ENCODE results near the gene TRMT11.
"Not testable (repeated sequence)": the region's sequence is repeated elsewhere in the genome, so short reads cannot be mapped to it uniquely, and the experiment has no call there.

Gene TRMT11

DNA sequence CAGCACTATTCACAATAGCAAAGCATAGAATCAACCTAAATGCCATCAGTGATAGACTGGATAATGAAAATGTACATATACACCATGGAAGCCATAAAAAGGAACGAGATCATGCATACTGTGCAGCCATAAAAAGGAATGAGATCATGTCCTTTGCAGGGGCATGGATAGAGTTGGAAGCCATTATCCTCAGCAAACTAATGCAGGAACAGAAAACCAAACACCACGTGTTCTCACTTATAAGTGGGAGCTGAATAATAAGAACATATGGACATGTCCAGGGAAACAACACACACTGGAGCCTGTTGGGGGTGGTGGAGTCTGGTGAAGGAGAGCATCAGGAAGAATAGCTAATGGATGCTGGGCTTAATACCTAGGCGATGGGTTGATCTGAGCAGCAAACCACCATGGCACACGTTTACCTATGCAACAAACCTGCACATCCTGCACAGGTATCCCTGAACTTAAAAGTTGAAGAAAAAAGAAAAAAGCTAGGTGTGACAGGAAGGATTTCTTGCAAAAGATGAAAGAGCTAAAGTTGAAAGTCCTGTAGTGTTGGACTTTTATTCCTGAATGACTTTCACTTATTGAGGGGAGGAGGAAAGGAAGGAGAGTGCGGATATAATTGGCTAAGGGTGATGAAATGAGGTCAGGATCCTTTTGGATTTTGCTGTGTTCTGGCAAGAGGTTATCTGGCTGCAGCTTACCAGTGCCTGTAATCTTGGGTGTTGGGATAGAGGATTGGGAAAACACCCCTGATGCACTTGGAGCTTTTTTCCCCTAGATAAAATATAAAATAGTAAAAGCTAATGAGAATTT lies 8.5 kb downstream of the TRMT11 start:
- no peak for DNase-seq

DNA sequence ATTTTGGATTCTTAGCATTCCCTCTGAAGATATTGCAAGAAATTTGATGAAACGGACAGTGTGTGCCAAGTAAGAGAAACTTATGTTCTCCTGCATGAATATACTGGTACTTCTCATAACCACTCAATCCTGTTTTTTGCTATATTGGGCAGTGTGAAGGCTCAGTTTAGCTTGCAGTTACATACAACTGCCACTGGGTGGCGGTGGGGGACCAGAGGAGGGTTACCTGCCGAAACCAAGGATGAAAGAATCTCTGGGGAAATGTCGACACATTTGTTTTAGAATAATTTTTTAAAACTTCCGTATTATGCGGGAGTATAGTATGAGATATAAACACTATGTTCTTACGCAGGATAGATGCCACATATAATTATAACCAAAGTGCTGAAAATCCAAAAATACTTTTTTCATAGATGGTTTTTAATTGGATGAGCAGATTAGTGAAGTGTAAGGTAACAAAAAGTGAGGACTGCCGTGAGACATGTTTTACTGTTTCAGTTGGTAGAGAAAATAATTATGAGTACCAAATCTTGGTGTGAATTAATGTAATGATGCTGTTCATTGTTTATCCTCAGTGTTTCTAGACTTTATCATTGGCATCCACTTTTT lies 9.7 kb downstream of the TRMT11 start:
- DNase-seq: no peak

DNA sequence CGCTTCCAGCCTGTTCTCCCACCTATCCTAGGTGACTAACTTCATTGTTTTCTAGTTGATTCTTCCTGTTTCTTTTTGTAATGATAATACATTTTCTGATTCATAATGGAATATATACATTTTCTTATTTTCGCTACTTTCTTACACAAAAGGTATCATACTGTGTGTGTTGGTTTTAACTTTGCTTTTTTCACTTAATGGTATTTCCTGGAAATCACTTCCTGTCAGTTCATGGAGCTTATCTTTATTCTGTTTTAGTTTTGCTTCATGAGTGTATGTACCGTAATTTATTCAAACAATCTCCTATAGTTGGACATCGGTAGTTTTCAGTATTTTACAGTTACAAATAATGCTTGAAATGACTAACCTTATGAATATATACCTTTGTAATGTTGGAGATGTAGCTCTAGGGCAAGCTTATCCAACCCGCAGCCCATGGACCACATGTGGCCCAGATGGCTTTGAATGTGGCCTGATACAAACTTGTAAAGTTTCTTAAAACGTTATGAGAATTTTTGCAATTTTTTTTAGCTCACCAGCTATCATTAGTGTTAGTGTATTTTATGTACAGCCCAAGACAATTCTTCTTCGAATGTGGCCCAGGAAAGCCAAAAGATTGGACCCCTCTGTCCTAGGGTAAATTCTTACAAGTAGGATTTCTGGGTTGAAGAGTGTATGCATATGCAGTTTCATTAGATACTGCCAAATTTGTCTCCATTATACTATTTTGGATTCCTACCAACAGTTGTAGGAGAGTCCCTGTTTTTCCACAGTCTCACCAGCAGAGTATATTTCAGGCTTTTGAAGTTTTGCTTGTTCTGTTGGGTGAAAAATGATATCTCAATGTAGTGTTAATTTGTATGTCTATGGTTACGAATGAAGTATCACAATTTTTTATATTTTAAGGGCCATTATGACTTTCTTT lies 16.7 kb downstream of the TRMT11 start:
- DNase-seq: no peak

DNA sequence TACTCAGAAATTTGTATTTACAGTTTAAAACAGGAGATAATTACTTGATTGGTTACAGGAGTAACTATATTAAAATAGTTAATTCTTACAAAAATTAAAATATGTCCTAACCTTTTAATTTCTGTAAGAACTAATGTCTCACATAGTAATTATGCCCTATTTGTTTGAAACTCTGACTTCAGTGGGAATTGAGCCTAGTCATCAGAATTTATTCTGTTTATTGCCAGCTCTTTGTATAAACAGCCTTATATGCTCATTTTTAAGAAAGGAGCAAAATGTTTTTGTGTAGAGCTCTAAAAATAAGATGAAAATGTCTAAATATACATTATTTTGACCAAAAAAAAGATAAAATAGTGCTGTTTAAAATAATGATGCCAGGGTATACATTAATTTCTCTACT lies 21.5 kb downstream of the TRMT11 start:
- DNase-seq: no peak

DNA sequence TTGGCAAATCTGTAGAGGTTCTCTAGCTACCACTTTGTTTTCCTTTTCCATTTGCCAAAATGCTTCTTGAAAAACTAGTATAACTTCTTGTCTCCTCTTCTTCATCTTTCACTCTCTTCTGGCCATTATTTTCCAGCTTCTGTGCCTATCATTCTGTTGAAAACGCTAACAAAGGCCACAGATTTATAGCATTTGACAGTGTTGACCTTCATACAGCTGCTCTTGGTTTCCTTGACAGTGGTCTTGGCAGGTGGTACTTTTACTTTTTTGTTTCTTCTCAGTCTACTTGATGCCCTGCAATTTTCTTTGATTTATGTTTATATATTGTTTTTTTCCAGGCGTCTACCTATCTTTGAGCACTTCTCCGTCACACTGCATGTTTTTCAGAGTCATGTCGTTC lies 23.7 kb downstream of the TRMT11 start:
- DNase-seq: no peak

DNA sequence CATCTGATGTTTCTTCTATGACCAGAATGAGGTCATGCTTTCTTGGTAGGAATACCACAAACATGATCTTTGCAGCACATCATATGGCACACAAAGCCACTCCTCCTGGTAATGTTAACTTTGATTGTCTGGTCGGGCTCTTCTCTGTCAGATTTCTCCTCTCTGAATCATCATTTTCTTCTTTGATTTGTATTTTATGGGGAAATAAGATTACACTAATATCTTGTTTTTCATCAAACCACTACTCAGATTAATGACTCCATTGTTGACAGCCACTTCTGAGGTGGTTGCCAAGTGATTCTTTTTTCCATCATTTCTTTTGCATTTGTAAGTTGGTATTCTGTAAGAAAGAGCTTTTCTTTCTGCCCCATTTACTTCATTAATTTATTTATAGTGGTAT lies 29.5 kb downstream of the TRMT11 start:
- no peak for DNase-seq

DNA sequence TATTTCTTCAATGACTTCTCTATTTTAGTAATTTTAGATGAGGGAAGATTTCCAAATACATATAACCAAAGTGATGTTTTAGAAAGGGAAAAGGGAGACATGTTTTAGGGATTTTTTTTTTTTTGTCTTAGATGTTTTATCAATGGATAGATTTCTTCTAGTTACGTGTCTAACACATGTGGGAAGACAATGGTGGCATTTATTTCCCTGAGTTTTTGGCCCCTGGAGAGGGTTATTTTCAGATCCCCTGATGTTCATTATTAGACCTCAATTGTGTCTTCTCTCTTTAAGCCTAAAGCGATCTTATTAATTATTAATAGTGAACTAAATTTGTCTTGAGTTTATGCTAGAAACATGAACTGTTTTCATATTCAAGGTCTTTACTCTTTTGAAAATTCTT lies 30.3 kb downstream of the TRMT11 start:
- DNase-seq: no peak

DNA sequence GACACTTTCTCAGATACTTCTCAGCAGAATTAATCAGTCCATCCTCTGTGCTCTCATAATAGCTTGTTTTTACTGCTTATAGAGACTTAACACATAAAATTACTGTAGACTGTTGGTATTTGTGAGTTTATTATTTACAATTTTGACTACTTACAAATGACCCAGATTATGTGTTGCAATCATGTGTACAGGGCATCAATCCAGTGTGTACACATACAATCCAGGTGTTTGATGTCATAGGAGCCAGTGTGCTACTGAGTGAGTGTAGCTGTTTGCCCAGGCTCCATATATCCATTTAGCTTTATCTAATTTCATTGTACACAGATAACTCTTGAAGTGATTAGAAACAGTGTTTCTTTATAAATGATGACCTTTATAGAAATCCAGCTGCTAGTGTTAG lies 31.3 kb downstream of the TRMT11 start:
- DNase-seq: no peak

DNA sequence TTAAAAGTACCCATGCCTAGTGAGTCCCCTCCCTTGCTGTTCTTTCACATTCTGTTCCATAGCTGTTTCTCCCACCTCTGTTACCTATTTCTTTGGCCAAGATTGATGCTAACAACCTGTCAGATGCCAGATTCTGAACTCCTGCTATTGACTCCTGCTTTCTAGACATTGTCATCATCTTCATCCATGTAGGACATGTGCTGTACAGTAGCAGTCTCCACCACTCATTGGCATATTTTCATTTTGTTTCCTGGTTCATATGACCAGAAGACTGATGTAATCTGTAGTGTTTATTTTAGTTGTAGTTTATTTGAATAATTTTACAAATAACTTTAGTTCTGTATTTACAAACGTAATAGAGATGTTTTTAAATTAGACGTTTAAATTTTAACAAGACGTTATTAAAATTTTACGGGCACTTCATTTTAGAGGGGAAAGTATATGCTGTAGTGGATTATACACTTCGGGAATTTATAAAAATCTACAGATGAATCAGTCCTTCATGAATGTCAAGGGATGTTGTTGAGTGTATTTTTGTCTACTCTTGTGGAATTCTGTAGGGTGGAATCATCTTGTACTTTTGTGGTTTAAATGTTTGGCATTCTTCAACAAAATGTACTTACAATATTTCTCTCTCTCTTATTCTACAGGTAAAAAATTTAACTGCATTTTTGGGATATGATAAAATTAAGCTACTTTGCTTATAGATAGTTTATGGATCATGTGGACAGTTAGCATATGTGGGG lies 34.1 kb downstream of the TRMT11 start:
- no peak for DNase-seq

DNA sequence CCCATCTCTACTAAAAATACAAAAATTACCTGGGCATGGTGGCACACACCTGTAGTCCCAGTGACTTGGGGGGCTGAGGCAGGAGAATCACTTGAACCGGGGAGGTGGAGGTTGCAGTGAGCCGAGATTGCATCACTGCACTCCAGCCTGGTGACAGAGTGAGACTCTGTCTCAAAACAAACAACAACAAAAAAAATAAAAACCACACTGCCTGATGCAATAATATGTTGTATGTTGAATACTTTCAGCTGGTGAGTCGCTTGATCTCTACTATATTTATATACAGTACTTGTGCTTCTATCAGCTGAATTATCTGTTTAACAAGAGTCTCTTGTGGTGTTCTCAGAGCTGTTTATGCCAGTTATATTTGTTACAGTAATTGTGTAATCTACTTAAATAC lies 37.1 kb downstream of the TRMT11 start:
- not testable (repeated sequence) for DNase-seq

DNA sequence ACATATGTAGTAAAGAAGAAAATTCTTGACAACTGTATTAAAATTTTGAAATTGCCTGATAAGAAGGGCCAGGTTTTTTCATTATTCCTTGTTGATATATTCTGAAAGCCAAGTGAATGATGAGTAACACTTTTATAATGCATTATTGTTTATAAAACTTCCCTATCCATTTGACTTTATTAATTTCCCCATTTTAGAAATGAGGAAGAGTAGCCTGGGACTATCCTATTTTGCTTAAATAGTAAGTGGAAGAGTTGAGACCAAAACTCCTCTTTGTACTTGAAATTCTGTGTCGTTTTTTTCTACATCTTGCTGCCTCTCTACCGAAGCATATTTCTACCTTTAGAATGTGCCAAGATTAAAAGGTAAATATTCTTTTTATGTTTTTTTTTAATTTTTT lies 39.7 kb downstream of the TRMT11 start:
- DNase-seq: no peak

DNA sequence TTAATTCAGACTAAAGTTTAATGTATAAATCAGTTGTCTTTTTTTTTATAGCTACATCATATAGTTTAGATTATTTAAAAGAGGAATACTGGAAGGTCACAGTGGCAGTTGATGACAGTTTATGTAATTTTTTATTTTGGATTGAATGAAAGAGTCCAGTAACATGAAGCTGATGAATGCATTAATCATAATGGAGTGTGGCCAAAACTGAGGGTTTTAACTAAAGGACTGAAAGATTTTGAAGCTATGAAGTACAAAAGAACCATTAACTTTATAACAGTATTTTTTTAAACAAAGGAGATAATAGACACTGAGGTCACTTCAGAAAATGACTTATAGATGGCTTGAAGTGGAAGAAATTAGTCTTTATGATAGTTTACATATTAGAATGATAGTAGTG lies 41.3 kb downstream of the TRMT11 start:
- DNase-seq: no peak

DNA sequence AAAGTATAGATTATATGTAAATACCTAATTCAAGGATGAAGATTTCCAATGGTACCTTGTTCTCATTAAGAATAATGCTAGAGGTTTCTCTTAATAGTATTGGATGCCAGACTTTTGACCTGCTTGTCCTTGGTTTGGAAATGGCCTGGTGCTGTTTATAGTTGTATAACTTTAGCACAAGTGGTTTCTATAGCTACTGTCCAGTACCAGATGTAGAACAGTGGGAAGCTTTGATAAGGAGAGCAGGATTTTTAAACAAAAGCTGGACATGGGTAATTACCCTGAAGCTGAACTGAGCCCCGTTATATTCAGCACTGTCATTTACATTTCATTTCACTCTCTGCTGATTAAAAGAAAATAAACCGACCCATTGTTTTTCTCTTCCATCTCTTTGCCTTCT lies 43.7 kb downstream of the TRMT11 start:
- no peak for DNase-seq

DNA sequence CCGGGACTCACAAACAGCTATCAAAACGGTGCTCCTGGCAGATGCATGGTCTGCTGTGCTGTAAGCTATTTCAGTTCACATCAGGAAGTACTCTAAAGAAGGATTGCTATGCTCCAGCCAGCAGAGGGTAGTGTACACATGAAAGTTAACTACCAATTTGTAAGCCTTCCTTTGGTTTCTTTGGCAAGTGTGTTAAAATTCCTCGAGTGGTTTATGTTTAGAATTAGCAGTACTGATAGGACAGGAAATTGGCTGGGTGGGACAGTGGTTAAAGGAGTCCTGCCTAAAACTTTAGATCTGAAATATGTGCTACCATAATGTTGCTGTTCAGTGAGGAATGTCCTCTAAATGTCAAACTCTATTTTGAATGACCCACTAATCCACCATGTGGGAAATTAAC lies 47.4 kb downstream of the TRMT11 start:
- no peak for DNase-seq

DNA sequence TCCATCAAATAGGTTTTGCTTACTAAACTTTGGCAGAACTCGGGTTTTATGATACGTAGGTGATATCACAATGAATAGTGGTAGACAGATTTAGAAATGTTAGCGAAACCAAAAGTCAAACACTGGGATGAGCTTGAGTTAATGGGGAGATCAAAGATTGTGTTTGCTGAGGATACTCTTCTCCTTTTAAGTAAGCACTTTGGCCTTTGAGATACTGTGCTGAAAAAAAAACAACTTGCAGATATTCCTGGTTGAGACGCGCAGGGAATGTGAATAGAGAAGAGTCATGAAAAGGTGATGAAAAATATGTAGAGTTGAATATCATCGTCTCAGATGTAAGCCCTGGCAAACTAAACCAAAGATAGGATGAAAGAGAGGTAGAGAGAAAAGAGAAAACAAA lies 48.3 kb downstream of the TRMT11 start:
- DNase-seq: no peak

DNA sequence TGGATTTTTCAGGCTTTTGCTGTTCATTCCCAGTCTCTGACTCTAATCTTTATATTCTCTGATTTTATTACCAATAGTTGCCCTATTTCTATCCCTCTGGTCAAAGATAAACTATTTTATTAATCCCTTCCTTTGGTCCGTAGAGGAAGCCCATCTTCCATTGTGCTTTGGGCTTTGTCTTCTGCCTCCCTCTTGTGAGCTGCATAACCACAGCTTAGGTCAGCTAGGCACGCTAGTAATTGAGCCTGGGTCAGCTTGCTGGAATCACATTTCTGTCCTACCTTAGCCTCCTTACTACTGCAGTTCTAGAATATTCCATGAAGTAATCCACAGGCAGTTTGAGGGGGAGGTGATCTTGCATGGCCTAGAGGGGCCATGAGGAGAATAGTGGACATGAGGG lies 49.4 kb downstream of the TRMT11 start:
- DNase-seq: no peak

DNA sequence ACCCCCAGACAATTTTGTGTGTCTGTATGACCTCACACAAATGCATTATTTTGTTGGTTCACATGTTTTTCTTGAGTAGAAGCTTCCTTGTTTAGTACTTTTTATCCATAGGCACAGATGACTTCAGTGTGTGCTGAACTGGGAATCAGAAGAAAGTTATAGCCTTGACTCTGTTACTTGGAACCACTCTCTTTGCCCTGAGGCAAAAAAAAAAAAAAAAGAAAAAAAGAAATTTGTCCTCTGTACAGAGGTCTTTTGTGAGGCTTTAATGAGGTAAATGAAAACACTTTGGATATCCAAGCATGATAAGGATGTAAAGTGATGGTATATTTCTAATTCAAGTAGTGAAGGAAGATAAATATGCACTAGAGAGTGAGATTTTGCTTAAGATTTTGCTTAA lies 51.9 kb downstream of the TRMT11 start:
- DNase-seq: no peak

DNA sequence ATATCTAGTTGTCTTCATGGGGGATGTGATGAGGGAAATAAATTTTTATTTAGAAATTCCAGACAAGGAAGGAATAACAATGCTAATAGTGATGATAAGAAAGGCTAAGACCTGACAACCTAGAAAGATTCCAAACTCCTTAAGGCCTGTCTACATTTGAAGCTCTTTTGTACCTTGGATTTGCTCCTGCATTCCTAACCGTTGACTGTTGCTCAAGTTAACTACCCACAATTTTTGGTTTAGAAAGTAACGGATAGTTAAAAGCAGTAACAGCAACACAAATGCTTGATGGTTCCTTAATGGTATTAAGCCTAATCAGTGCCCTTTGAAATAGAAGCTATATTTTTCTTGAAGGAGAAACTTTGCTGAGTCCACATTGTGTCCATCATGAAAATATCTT lies 52.9 kb downstream of the TRMT11 start:
- no peak for DNase-seq

DNA sequence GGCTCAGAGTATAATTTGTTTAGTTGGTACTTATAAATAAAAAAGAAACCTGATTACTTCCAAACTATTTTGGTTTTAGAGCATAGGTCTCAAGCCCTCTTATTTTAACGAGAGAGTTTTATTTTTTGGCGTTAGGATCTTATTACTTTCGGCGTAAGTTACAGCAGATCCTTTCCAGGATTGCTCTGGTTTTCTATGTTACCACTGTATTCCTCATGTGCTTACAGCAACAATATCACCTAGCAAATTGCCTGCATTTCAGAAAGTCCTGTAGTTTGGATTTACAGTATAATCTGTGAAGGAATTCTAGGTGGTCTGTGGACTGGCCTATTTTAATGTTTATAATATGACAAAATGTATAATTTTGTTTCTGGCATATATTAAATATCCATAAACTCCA lies 54.1 kb downstream of the TRMT11 start:
- DNase-seq: no peak

DNA sequence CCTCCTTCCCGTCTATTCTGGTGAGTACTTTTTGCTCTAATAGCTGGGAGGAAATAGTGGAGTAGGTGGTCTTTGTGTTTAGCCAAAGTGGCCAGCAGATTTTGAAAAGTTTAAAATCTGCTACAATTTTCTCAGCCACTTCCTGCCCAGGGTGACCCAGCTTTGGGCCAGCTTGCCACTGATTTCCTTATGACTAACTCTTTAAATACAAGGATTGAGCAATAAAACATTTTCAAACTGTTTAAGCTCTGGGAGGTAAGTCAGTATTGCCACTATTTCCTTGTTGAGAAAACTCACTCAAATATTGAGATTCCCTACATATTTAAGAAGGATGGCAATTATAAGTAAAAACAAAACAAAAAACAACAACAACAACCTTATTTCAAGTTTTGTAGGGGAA lies 54.5 kb downstream of the TRMT11 start:
- DNase-seq: no peak

DNA sequence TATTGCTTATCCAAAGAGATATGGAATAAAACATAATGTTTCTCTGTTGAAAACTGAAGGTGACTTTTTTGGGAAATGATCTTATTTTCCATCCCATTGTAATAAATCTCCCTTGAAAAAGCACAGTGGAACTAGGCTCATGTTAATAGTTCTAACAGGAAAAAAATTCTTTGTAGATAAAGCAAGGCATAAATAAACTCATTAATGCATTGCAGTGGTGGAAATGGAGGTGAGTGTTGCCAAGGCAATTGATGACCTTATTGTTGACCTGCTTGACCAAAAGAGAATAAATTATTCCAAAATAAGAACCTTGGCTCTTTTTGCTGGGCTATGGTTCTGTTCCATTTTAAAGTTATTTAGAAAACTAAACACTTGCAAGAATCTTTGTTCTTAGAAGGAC lies 55.2 kb downstream of the TRMT11 start:
- no peak for DNase-seq

DNA sequence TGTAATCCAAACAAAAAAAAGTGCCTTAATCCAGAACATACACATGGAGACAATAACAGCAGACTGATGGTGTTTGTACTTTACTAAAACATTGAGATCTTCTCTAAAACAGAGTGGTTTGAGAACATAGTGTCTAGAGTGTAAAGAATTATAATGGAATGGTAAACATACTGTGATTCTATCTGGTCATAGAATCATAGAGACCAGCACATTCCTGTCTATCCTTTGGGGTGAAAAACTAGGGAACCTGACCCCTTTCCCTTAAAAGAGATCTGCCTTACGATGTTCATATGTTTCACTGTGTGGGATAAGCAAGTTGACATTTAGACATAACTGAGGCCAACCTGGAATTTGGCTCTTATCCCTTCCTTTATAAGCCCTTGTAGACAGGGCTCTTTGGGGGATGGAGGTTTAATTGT lies 55.7 kb downstream of the TRMT11 start:
- no peak for DNase-seq

DNA sequence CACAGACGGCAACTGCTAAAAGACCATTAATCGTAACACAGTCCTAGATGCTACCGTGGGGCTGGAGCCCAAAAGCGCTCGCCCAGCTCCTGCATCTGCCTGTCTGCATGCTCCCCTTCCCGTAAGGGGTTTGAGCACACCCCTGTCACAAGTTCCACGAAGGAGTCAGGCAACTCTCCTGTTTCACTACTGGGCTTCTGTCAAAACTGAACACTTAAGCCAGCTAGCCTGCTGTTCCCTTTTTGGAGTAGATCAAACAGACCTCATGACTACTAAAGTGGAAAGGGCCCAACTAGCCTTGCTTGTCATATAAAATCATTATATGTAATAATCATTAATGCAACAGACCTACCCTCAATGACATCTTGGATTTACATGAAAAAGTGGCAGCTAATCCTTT lies 61.3 kb downstream of the TRMT11 start:
- no peak for DNase-seq

Data from NCI-H1417 treated with DMSO at 0.1 percent for 48 hours (cell line).